ENCODE data around the gene BCS1L. TPM values are rescaled to one million over a fixed set of nuclear protein-coding genes. Genes with fewer than 3 reads are reported as not detected.

BCS1L gene
- total RNA-seq, 1 experiment from 2014 or later: 59.9 TPM

DNA sequence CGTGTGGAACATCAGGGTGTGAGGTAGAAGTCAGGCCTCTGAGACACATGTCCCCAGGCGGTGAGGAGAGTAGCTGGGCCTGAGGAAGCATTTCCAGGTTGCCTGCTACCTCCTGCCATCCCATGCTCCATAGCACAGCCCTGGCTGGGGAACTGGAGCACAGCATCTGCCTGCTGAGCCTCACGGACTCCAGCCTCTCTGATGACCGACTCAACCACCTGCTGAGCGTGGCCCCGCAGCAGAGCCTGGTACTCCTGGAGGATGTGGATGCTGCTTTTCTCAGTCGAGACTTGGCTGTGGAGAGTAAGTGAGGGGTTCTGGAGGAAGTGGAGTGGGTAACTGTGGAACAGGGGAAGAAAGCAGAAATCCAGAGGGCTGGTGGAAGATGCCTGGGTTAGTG lies 2.9 kb downstream of the BCS1L start:
- DNase-seq (ENCODE audit: low read depth): no peak

- no peak for DNase-seq (ENCODE audit: low read depth)
Measured at GRCh38 chr2:218662827-218663226, 3.3 kb downstream of the BCS1L start.

DNA sequence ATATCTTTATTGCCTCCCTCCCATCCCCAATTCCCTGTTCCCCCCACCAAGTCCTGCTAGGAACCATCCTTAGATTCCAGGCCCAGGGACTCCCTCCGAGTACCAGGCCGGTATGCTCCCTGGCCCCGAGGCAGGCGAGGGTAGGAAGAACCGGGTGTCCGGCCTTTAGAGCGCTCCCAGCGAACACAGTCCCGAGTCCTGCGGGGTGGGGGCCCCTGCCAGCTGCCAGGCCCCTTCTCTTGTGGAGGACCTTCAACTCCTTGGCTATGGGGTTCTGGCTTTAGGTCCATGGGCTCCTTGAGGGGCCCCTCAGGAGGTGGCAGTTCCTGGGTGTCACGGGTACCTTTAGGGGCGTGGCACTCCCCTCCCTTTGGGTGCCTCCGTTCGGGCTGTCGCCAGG lies 4.4 kb downstream of the BCS1L start:
- DNase-seq (ENCODE audit: low read depth): no peak

DNA sequence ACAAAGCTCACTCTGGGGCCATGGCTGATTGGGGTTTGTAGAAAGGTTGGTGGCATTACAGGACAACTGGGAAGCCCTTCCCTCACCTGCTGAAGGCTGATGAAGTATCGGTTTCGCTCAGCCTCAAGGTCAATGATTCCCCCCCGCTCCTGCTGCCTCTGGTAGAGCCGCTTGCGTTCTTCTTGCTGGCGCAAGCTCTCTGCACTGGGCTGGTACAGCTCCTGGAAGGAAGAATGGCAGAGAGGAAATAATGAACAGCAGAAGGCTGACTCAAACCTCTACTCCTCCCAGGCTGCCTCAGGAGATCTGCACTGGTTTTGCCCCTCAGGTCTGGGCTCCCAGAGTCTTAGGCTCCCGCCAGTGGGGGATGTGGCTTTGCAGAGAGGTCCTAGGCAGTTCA lies 5.2 kb downstream of the BCS1L start:
- DNase-seq (ENCODE audit: low read depth): no peak

DNA sequence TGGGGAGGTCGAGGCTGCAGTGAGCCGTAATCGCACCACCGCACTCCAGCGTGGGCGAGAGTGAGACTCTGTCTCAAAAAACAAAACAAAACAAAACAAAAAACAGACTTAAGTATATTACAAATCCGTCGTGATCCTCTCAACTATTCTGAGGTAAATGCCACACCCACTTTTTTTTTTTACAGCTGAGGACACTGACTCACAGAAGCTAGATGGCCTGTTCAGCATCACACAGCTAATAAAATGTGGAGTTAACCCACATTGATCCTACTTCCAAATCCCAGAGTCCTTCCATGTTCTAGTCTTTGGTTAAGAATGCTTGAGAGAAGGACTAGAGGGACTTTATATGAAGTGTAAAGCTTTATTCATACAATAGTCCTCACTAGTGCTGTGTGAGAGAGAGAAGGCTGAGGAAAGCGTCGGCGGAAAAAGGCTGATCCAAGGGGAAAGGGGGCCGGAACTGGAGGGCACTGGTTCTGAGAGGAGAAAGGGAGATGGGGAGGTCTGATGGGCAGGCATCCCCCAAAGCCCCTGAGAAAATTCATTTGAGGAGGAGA lies 11.7 kb downstream of the BCS1L start:
- DNase-seq (ENCODE audit: low read depth): peak; percentile 17

- DNase-seq (ENCODE audit: low read depth): peak; percentile 90
Measured at GRCh38 chr2:218671654-218672566, 12.4 kb downstream of the BCS1L start, which contains the start of the genes RNF25 and STK36. RNF25 (minus strand) TSS chr2:218672002; CDS start chr2:218671970, 32 bp downstream. STK36 (plus strand) TSS chr2:218672086; CDS start chr2:218672830, 744 bp downstream.

- peak; percentile 22 for DNase-seq (ENCODE audit: low read depth)
Measured at GRCh38 chr2:218679119-218679518, 19.6 kb downstream of the BCS1L start.

GRCh38 chr2:218680061-218680460 lies 20.6 kb downstream of the BCS1L start:
- DNase-seq (ENCODE audit: low read depth): no peak

DNA sequence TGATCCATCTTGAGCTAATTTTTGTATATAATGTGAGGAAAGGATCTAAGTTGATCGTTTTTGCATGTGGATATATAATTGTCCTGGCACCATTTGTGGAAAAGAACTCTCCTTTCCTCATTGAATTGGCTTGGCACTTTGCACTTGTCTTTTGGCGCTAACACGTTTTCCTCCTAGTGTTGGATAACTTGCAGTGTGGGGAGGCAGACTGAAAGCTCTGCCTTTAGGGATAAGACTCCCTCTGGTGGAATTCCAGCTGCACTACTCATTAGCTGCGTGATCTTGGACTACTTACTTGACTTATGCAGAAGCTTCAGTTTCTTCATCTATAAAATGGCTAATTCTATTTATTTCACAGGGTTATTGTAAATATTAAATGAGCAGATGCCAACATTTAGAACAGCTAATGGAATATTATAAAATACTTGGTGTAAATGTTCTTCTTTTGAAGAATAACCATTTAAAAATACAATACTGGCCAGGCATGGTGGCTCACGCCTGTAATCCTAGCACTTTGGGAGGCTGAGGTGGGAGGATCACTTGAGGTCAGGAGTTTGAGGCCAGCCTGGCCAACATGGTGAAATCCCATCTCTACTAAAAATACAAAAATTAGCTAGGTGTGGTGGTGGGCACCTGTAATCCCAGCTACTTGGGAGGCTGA lies 28.0 kb downstream of the BCS1L start:
- peak; percentile 65 for DNase-seq (ENCODE audit: low read depth)

DNA sequence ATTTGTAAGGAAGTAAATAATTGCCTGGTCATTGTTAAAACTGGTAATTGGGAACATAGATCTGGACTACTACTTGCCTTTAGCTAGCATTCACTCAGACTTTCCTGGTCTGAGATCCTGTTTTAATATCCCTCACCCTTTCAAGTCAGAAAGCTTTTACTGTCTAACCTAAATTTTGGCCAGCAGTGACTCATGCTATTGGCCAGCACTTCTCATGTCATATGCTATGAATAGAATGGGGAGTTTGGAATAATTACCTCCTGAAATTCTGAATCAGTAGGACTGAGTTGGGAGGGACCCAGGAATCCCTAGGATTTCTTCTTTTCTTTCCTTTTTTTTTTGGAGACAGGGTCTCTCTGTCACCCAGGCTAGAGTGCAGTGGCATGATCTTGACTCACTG lies 31.8 kb downstream of the BCS1L start:
- DNase-seq (ENCODE audit: low read depth): no peak

DNA sequence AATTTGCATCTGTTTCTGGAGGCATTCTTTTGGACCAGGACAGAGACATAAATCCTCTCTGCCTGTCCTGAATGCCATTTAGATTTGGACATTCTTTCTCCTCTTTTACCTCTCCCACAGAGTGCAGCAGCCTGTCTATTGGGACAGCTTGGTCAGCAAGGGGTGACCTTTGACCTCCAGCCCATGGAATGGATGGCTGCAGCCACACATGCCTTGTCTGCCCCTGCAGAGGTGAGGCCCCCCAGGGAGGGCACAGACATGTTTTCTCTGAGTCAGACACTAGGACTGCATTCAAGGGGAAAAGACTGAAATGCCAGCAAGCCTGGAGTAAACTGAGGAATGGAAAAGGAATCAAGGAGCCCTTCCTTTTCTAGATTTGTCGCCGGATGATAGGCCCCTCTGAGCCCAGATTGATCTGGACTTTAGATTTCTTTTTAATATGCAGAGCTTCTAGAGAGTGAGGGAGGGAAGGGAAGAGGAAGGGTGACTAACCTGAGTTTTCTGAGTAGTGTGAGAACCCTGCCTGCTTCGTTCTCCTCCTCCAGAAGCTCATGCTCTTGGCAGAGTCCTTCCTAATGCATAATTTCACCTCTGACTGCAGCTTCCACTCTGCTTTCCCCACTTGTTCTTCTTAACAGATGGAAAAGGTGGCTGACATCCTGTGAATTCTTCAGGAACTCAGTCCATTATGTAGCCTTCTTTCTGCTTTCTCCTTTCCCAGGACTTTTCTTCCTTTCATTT lies 35.1 kb downstream of the BCS1L start:
- DNase-seq (ENCODE audit: low read depth): no peak

- DNase-seq (ENCODE audit: low read depth): no peak
Measured at GRCh38 chr2:218698885-218699284, 39.4 kb downstream of the BCS1L start.

DNA sequence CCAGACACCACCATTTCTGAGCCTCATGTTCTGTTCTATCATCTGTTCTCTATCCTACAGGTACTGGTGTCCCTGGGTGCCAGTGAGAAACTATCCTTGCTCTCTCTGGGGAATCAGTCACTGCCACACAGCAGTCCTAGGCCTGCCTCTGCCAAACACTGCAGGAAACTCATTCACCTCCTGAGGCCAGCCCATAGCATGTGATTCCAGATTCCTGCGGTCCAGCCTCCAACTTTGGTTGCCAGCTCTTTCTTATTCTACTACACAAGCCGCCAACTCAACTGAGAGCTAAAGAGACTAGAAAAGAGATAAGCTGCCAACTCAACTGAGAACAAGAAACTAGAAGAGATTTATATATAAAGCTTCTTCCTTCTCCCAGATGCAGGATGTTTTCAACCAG lies 42.3 kb downstream of the BCS1L start:
- no peak for DNase-seq (ENCODE audit: low read depth)

- DNase-seq (ENCODE audit: low read depth): no peak
Measured at GRCh38 chr2:218703341-218703740, 43.9 kb downstream of the BCS1L start.

DNA sequence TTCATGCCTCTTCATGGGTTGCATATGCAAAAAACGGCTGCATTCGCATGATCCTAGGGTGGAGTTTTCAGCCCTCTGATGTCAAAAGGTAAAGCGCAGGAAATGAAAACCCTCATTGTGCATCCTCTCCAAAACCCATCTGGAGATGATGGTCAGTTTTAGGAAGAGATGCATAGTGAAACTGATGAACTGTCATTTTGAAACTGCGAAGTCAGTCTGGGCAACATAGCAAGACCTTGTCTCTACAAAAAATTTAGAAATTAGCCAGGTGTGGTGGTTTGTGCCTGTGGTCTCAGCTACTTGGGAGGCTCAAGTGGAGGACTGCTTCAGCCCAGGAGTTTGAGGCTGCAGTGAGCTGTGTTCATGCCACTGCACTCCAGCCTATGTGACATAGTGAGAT lies 48.6 kb downstream of the BCS1L start:
- no peak for DNase-seq (ENCODE audit: low read depth)

- DNase-seq (ENCODE audit: low read depth): no peak
Measured at GRCh38 chr2:218709908-218710307, 50.4 kb downstream of the BCS1L start.

GRCh38 chr2:218710334-218710686 lies 50.8 kb downstream of the BCS1L start:
- DNase-seq (ENCODE audit: low read depth): no peak

- peak; percentile 98 for DNase-seq (ENCODE audit: low read depth)
Measured at GRCh38 chr2:218710687-218711549, 51.4 kb downstream of the BCS1L start, which contains the start of gene TTLL4. TTLL4 (plus strand) TSS chr2:218710835; CDS start chr2:218737677, 26,842 bp downstream.

- no peak for DNase-seq (ENCODE audit: low read depth)
Measured at GRCh38 chr2:218711550-218711929, 52.1 kb downstream of the BCS1L start.
